K562 (cell line): ENCODE results near the gene SH2B2. TPM values are rescaled to one million over a fixed set of nuclear protein-coding genes. Genes with fewer than 3 reads are reported as not detected.

Experiments used
- AFF1 ChIP-seq, 2 experiments: fragments of 450-650 bp; IDR thresholded peaks; 2 replicates each; pipeline ENCODE4 v1.6.1; 2018; ENCODE audit warnings: mild to moderate bottlenecking in 2 of 2, low read depth in 1 of 2; ENCODE audit not compliant: partially characterized antibody in 2 of 2
- EHMT2 ChIP-seq: fragments of 450-650 bp; IDR thresholded peaks from 2 replicates; pipeline ENCODE4 v1.6.1; 2018; ENCODE audit warnings: antibody characterized with exemption
- EP400 ChIP-seq: fragments of 450-650 bp; IDR thresholded peaks from 2 replicates; pipeline ENCODE4 v1.6.1; 2017; ENCODE audit warnings: antibody characterized with exemption, mild to moderate bottlenecking, moderate library complexity
- HDAC1 ChIP-seq, 2 experiments: fragments of 450-650 bp; IDR thresholded peaks; 2 replicates each; pipeline ENCODE4 v1.6.1; 2016 to 2017; ENCODE audit warnings: inconsistent platforms in 1 of 2, mild to moderate bottlenecking in 1 of 2, moderate library complexity in 1 of 2
- HNRNPH1 ChIP-seq: fragments of 200-400 bp; formaldehyde crosslinking; optimal IDR thresholded peaks from 2 replicates; pipeline ENCODE3; 2017; ENCODE audit warnings: low read depth, mild to moderate bottlenecking, low read length, moderate library complexity
- KAT2B ChIP-seq: IDR thresholded peaks from one replicate; pipeline ENCODE4 v1.6.1; 2012; ENCODE audit warnings: low read depth, mild to moderate bottlenecking, control low read depth, inconsistent platforms, low read length, moderate library complexity
- KHSRP ChIP-seq: fragments of 450-650 bp; IDR thresholded peaks from 2 replicates; pipeline ENCODE4 v1.6.1; 2017
- MBD2 ChIP-seq: sonication (generic); IDR thresholded peaks from 2 replicates; pipeline ENCODE4 v1.6.1; 2016; ENCODE audit warnings: low read depth, borderline replicate concordance
- MCM7 ChIP-seq, 2 experiments: fragments of 450-650 bp; IDR thresholded peaks; 2 replicates each; pipeline ENCODE4 v1.6.1; 2016 to 2018
- MYC ChIP-seq, 2 experiments: fragments of 250-450 bp in 1 of 2; sonication (Bioruptor Pico) in 1 of 2; IDR thresholded peaks; 2 replicates each; pipeline versions ENCODE4 v1.5.1 to v1.6.1; 2012 to 2021; ENCODE audit warnings: low read depth in 2 of 2, borderline replicate concordance in 1 of 2, improper control_type of control experiment in 1 of 2, low read length in 1 of 2, mild to moderate bottlenecking in 1 of 2, moderate library complexity in 1 of 2
- NEUROD1 ChIP-seq: fragments of 150-350 bp; IDR thresholded peaks from 2 replicates; pipeline ENCODE4 v1.6.1; 2014; ENCODE audit warnings: borderline replicate concordance, low read length, low read depth; ENCODE audit not compliant: partially characterized antibody
- NR1H2 ChIP-seq: sonication (generic); formaldehyde crosslinking; IDR thresholded peaks from 2 replicates; pipeline ENCODE4 v1.4.0; 2020; ENCODE audit warnings: mild to moderate bottlenecking, missing genetic modification reagents
- PCBP1 ChIP-seq: fragments of 200-400 bp; formaldehyde crosslinking; IDR thresholded peaks from 2 replicates; pipeline ENCODE4 v1.6.1; 2018; ENCODE audit warnings: mild to moderate bottlenecking, low read depth, low read length; ENCODE audit not compliant: poor library complexity, severe bottlenecking
- PTBP1 ChIP-seq: fragments of 200-400 bp; formaldehyde crosslinking; IDR thresholded peaks from 2 replicates; pipeline ENCODE4 v1.6.1; 2017; ENCODE audit warnings: low read depth, low read length
- RBBP5 ChIP-seq: fragments of 200-600 bp; sonication (generic); IDR thresholded peaks from 2 replicates; pipeline ENCODE4 v1.6.1; 2012; ENCODE audit warnings: borderline replicate concordance, mild to moderate bottlenecking, low read length, control low read depth, inconsistent platforms; ENCODE audit not compliant: insufficient read depth, poor library complexity, severe bottlenecking
- RFX7 ChIP-seq: fragments of 250-450 bp; sonication (Bioruptor Pico); IDR thresholded peaks from 2 replicates; pipeline ENCODE4 v1.5.1; 2021; ENCODE audit warnings: mild to moderate bottlenecking
- SRSF7 ChIP-seq: fragments of 200-400 bp; formaldehyde crosslinking; optimal IDR thresholded peaks from 2 replicates; pipeline ENCODE3; 2017; ENCODE audit warnings: mild to moderate bottlenecking, low read depth, low read length
- STAG1 ChIP-seq: sonication (generic); formaldehyde crosslinking; IDR thresholded peaks from 2 replicates; pipeline ENCODE4 v1.5.0; 2020; ENCODE audit warnings: missing genetic modification reagents, borderline replicate concordance
- ZC3H4 ChIP-seq: sonication (generic); formaldehyde crosslinking; IDR thresholded peaks from 2 replicates; pipeline ENCODE4 v1.9.0; 2021; ENCODE audit warnings: missing genetic modification reagents, borderline replicate concordance
- ZNF253 ChIP-seq: fragments of 250-450 bp; sonication (Bioruptor Pico); conservative IDR thresholded peaks from 2 replicates; pipeline ENCODE4 v1.6.1; 2021; ENCODE audit warnings: mild to moderate bottlenecking
- ZNF408 ChIP-seq: fragments of 250-450 bp; sonication (Bioruptor Pico); IDR thresholded peaks from 2 replicates; pipeline ENCODE4 v1.4.0; 2020; ENCODE audit warnings: low read depth, mild to moderate bottlenecking, moderate library complexity
- ZNF639 ChIP-seq, 2 experiments: fragments of 200-800 bp in 1 of 2; sonication (Bioruptor generic) in 1 of 2; sonication (generic) in 1 of 2; formaldehyde crosslinking in 1 of 2; IDR thresholded peaks in 1 of 2; conservative IDR thresholded peaks in 1 of 2; 2 replicates each; pipeline versions ENCODE4 v1.5.0 to v1.6.1; 2016 to 2020; ENCODE audit warnings: missing compliant biosample characterization in 1 of 2, missing genetic modification characterization in 1 of 2, missing genetic modification reagents in 1 of 2
- polyA plus RNA-seq, 8 experiments: library from polyadenylated mRNA; depleted of rRNA in 4 of 8; stranded (reverse) in 5 of 8; unstranded in 3 of 8; fragments of >200 nt; fragmentation: Nextera tagmentation in 2 of 8; fragmentation: Illumina TruSeq in 1 of 8; extraction: Ambion mirVana in 2 of 8; extraction: Trizol in 1 of 8; gene quantifications; 2 replicates each; pipeline versions ENCODE4 v1.2.1 to v1.2.3, GENCODE V29; 2011 to 2014; ENCODE audit warnings: inconsistent platforms in 1 of 8, missing spikeins in 1 of 8
- total RNA-seq, 7 experiments: library from RNA; depleted of rRNA in 6 of 7; stranded (reverse); fragments of >200 nt in 6 of 7; fragmentation: Illumina TruSeq in 2 of 7; extraction: Trizol in 2 of 7; gene quantifications; 2 replicates each; pipeline versions ENCODE4 v1.2.1 to v1.2.3, GENCODE V29; 2011 to 2021; ENCODE audit warnings: low replicate concordance in 1 of 7

The SH2B2 gene
- total and polyA plus RNA-seq, 9 of the 15 experiments (the other 6 are each of a cell fraction or from before 2014, with no cell fraction given) = 0.03 to 0.89 (median 0.07) TPM; not detected in 4

DNA sequence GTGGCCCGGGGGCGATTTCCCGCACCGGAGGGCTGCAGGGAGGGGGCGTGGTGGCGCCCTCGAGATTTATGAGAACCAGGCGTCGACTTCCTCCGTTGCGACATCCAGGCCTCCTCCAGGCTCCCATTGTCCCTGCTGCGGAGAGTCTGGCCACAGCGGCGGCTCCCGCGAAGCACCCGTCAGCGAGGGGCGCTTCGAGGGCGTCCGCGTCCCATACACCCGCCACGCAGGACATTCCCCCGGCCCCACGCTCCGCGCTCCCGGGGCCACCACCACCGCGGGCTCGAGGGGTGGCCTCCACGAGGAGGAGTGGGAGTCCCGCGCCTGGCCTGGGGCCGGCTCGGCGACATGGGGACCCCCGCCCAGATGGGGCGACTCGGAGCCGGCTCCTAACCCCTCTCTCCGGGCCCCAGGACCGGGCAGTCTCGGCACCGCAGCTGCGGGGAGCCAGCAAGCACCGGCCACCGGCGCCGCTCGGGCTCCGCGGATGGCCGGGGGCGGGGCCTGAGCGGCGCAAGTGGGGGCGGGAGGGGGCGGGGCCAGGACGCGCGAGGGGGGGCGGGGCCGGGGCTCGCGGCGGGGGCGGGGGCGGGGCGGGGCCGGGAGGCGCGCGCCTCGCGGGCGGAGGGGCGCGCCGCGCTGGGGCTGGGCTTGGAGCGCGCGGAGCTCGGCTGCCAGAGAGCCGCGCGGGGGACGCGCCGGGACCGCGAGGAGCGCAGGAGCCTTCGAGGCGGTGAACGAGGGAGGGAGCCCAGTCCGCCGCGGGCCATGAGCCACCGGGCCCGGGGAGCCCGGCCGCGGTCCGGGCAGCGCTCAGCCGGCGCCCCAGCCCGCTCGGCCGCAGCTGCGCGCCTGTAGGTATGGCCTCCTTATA lies at the start of gene SH2B2 (continued):
- peak in 1 of 2 experiments; percentile 61; a peak in 1 of 4 replicates for TF ChIP-seq HDAC1 (IDR thresholded peaks at IDR 0.05)
- TF ChIP-seq PTBP1 = no peak
- no peak for TF ChIP-seq EP400
- no peak for TF ChIP-seq EHMT2
- TF ChIP-seq MCM7 (IDR thresholded peaks at IDR 0.05) = no peak
- no peak for TF ChIP-seq HNRNPH1
- 0 out of 4 replicates have a peak, but pooled peaks of 1 of the 2 experiments have one; percentile 61 for TF ChIP-seq ZNF639 (CRISPR knock-in tag; conservative IDR thresholded peaks at IDR 0.05 in 1 of 2, IDR thresholded peaks at IDR 0.05 in 1 of 2)
- TF ChIP-seq MBD2 = no peak
- no peak for TF ChIP-seq NEUROD1
- no peak for TF ChIP-seq MYC (IDR thresholded peaks at IDR 0.05; ENCODE audit: low read depth, low read length)
- TF ChIP-seq MYC (CRISPR knock-in tag; IDR thresholded peaks at IDR 0.05; ENCODE audit: borderline replicate concordance, low read depth) = no peak
- TF ChIP-seq NR1H2 = no peak
- TF ChIP-seq ZNF408 (CRISPR knock-in tag) = no peak
- TF ChIP-seq ZNF253 (CRISPR knock-in tag) = no peak
- no peak for TF ChIP-seq KAT2B
- no peak for TF ChIP-seq AFF1 (IDR thresholded peaks at IDR 0.05; ENCODE audit: low read depth in 1 of 2, partially characterized antibody in 2 of 2)
- no peak for TF ChIP-seq STAG1 (CRISPR knock-in tag)
- TF ChIP-seq SRSF7 = no peak
- TF ChIP-seq RFX7 (CRISPR knock-in tag) = no peak
- TF ChIP-seq ZC3H4 (CRISPR knock-in tag) = no peak
- peak; percentile 61 for TF ChIP-seq PCBP1
- TF ChIP-seq KHSRP = no peak
- no peak for TF ChIP-seq RBBP5
